ENCODE results near the gene CHRNG.

CHRNG gene

DNA sequence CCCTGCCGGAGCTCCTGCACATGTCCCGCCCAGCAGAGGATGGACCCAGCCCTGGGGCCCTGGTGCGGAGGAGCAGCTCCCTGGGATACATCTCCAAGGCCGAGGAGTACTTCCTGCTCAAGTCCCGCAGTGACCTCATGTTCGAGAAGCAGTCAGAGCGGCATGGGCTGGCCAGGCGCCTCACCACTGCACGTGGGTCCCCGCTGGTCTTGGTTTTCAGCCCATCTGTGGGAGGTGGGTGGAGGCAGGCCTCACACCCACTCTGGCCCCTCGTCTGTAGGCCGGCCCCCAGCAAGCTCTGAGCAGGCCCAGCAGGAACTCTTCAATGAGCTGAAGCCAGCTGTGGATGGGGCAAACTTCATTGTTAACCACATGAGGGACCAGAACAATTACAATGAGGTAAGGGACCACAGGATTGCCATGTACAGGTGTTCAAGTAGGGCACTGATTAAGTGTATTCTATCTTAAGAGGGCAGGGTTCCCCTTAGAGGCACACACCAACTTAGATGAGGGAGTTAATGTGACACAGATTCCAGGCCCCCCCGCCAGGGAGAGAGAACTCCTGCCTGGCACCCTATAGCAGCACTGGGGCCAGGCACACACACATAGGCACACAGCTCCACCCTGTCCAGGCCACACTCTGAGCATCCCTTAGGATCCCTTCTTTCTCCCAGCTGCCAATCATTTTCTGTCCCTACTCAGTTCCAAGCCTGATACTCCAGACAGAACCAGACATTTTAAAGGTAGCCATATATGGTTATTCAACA is 5.4 kb upstream of the CHRNG start:
- peaks cover 6% of the 10 kb centered on the region for H3K4me1 ChIP-seq (ENCODE audit: control insufficient read depth, insufficient read depth, low read length)
- H3K27me3 ChIP-seq (ENCODE audit: control insufficient read depth, insufficient read depth, low read length) = peaks cover 5% of the 10 kb centered on the region
- no peaks in the 10 kb centered on the region for H3K36me3 ChIP-seq (ENCODE audit: control insufficient read depth, insufficient read depth, low read length)

DNA sequence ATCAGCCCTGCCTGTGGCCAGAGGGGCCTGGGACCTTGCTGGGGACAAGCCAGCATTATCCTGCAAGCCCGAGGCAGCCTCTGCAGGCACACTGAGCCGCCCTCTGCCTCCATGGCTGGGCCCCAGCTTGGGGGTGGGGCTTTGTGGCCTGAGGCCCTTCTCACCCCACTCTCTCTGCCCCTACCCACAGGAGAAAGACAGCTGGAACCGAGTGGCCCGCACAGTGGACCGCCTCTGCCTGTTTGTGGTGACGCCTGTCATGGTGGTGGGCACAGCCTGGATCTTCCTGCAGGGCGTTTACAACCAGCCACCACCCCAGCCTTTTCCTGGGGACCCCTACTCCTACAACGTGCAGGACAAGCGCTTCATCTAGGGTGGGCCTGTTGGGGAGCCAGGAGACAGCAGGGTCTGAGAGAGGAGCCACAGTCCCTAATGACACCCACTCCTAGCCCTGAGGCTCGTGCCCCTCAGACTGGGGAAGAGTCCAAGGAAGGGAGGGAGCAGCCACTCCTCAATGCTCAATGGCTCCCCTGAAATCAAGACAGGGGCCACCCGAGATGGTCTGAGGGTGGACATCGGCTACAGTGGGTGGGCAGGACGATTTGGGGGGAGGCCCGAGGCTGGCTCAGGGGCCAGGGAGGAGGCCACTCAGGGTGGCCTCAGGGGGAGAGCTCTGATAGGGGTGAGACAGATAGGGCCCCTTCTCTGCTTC is 4.4 kb upstream of the CHRNG start:
- peaks cover 6% of the 10 kb centered on the region for H3K4me1 ChIP-seq (ENCODE audit: control insufficient read depth, insufficient read depth, low read length)
- no peaks in the 10 kb centered on the region for H3K36me3 ChIP-seq (ENCODE audit: control insufficient read depth, insufficient read depth, low read length)
- H3K27me3 ChIP-seq (ENCODE audit: control insufficient read depth, insufficient read depth, low read length) = peaks cover 14% of the 10 kb centered on the region
- H3K4me3 ChIP-seq (ENCODE audit: low read length) = no peak overlapping the region
- H3K9me3 ChIP-seq (ENCODE audit: control insufficient read depth, low read length) = no peaks in the 10 kb centered on the region
- no peak overlapping the region for H3K9ac ChIP-seq (ENCODE audit: low read length)

More for the DNA sequence above, 5.4 kb upstream of the CHRNG start:
- Histone ChIP-seq H3K9ac (ENCODE audit: low read length) (no peak overlapping the region), H3K9me3 (ENCODE audit: control insufficient read depth, low read length) (no peaks in the 10 kb centered on the region), H3K4me3 (ENCODE audit: low read length) (no peak overlapping the region)

- no peak overlapping the region for H3K4me3 ChIP-seq (ENCODE audit: low read length)
- no peak overlapping the region for H3K9ac ChIP-seq (ENCODE audit: low read length)
- peaks cover 14% of the 10 kb centered on the region for H3K27me3 ChIP-seq (ENCODE audit: control insufficient read depth, insufficient read depth, low read length)
Measured at GRCh38 chr2:232535761-232536530, 3.5 kb upstream of the CHRNG start.

GRCh38 chr2:232537079-232537478 is 2.4 kb upstream of the CHRNG start:
- Histone ChIP-seq H3K27me3 (ENCODE audit: control insufficient read depth, insufficient read depth, low read length) (peaks cover 14% of the 10 kb centered on the region), H3K9me3 (ENCODE audit: control insufficient read depth, low read length) (no peaks in the 10 kb centered on the region), H3K36me3 (ENCODE audit: control insufficient read depth, insufficient read depth, low read length) (no peaks in the 10 kb centered on the region), H3K9ac (ENCODE audit: low read length) (no peak overlapping the region), H3K4me1 (ENCODE audit: control insufficient read depth, insufficient read depth, low read length) (peaks cover 6% of the 10 kb centered on the region), H3K4me3 (ENCODE audit: low read length) (no peak overlapping the region)

More at GRCh38 chr2:232535761-232536530, 3.5 kb upstream of the CHRNG start:
- Histone ChIP-seq H3K4me1 (ENCODE audit: control insufficient read depth, insufficient read depth, low read length) (peaks cover 6% of the 10 kb centered on the region), H3K9me3 (ENCODE audit: control insufficient read depth, low read length) (no peaks in the 10 kb centered on the region), H3K36me3 (ENCODE audit: control insufficient read depth, insufficient read depth, low read length) (no peaks in the 10 kb centered on the region)

DNA sequence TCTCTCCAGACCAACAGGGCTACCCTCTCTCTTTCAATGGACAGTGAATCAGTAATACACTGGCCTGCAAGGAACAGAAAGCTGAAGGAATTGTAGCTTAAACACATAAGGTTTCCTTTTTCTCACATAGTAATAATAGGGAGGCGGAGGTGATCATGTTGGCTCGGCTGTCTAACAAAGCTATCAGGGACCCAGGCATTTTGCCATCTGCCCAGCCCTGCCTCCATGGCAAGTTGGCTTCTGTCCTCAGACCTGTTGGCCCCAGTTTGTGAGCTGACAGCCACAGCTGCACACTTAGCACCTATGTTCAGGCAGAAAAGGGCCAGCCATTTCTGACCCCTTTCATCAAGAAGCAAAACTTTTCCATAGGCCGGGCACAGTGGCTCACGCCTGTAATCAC is 2.0 kb upstream of the CHRNG start:
- peaks cover 14% of the 10 kb centered on the region for H3K27me3 ChIP-seq (ENCODE audit: control insufficient read depth, insufficient read depth, low read length)
- H3K4me3 ChIP-seq (ENCODE audit: low read length) = no peak overlapping the region
- no peaks in the 10 kb centered on the region for H3K36me3 ChIP-seq (ENCODE audit: control insufficient read depth, insufficient read depth, low read length)
- H3K9me3 ChIP-seq (ENCODE audit: control insufficient read depth, low read length) = no peaks in the 10 kb centered on the region
- H3K4me1 ChIP-seq (ENCODE audit: control insufficient read depth, insufficient read depth, low read length) = peaks cover 6% of the 10 kb centered on the region
- H3K9ac ChIP-seq (ENCODE audit: low read length) = no peak overlapping the region

DNA sequence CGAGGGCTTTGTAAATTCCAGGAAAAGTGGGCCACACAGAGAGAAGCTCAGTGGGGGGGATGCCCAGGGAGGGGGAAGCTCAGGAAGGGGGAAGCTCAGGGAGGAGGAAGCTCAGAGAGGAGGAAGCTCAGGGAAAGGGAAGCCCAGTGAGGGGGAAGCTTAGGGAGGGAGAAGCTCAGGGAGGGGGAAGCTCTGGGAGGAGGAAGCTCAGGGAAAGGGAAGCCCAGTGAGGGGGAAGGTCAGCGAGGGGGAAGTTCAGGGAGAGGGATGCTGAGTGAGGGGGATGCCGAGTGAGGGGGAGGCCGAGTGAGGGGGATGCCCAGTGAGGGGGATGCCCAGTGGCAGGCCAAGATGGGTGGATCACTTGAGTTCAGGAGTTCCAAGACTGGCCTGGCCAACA is 821 bp upstream of the CHRNG start:
- Histone ChIP-seq H3K36me3 (ENCODE audit: control insufficient read depth, insufficient read depth, low read length) (no peaks in the 10 kb centered on the region), H3K4me1 (ENCODE audit: control insufficient read depth, insufficient read depth, low read length) (peaks cover 6% of the 10 kb centered on the region), H3K9me3 (ENCODE audit: control insufficient read depth, low read length) (no peaks in the 10 kb centered on the region), H3K4me3 (ENCODE audit: low read length) (no peak overlapping the region), H3K9ac (ENCODE audit: low read length) (no peak overlapping the region), H3K27me3 (ENCODE audit: control insufficient read depth, insufficient read depth, low read length) (peaks cover 14% of the 10 kb centered on the region)

- H3K27me3 ChIP-seq (ENCODE audit: control insufficient read depth, insufficient read depth, low read length) = peaks cover 14% of the 10 kb centered on the region
- H3K36me3 ChIP-seq (ENCODE audit: control insufficient read depth, insufficient read depth, low read length) = no peaks in the 10 kb centered on the region
- peaks cover 6% of the 10 kb centered on the region for H3K4me1 ChIP-seq (ENCODE audit: control insufficient read depth, insufficient read depth, low read length)
- no peak overlapping the region for H3K4me3 ChIP-seq (ENCODE audit: low read length)
- no peak overlapping the region for H3K9ac ChIP-seq (ENCODE audit: low read length)
- H3K9me3 ChIP-seq (ENCODE audit: control insufficient read depth, low read length) = no peaks in the 10 kb centered on the region
Measured at GRCh38 chr2:232540441-232541041, 1.0 kb downstream of the CHRNG start.

- Histone ChIP-seq H3K9me3 (ENCODE audit: control insufficient read depth, low read length) (no peaks in the 10 kb centered on the region), H3K4me1 (ENCODE audit: control insufficient read depth, insufficient read depth, low read length) (peaks cover 6% of the 10 kb centered on the region), H3K9ac (ENCODE audit: low read length) (no peak overlapping the region), H3K36me3 (ENCODE audit: control insufficient read depth, insufficient read depth, low read length) (no peaks in the 10 kb centered on the region), H3K27me3 (ENCODE audit: control insufficient read depth, insufficient read depth, low read length) (peaks cover 14% of the 10 kb centered on the region), H3K4me3 (ENCODE audit: low read length) (no peak overlapping the region)
Measured at GRCh38 chr2:232541195-232541960, 1.9 kb downstream of the CHRNG start.

DNA sequence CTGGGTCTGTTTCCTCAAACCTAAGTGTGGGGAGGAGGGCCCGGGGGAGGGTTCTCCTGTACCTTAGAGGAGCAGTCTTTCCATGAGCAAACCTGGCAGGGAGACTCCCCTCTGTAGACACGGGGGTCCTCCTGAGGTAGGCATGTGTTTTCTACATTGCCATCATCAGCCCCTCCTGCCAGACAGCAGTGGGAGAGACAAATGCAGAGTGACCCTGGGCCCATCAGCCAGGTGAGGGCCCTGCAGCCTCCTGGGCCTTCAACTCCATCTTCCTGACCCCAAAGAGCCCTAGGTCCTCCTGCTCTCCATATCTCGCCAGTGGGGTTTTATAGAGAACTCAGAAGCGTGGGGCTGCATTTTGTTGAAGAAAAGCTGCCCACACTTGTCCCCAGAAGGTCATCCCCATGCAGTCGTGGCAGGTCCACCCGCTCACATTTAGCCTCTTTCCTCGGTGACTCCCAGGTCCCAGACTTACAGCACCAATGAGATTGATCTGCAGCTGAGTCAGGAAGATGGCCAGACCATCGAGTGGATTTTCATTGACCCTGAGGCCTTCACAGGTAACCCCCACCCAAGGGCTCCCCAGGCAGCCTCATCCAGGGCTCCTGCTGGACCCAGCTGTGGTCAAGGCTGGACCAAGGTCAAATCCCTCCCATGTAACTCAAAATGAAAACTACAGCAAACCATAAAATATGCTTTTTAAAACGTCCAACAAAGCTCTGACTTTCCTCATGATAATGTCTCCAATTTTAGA is 2.6 kb downstream of the CHRNG start:
- Histone ChIP-seq H3K9me3 (ENCODE audit: control insufficient read depth, low read length) (no peaks in the 10 kb centered on the region), H3K9ac (ENCODE audit: low read length) (no peak overlapping the region), H3K4me3 (ENCODE audit: low read length) (no peak overlapping the region), H3K4me1 (ENCODE audit: control insufficient read depth, insufficient read depth, low read length) (peaks cover 2% of the 10 kb centered on the region), H3K27me3 (ENCODE audit: control insufficient read depth, insufficient read depth, low read length) (peaks cover 14% of the 10 kb centered on the region), H3K36me3 (ENCODE audit: control insufficient read depth, insufficient read depth, low read length) (no peaks in the 10 kb centered on the region)

- no peaks in the 10 kb centered on the region for H3K9me3 ChIP-seq (ENCODE audit: control insufficient read depth, low read length)
- no peaks in the 10 kb centered on the region for H3K36me3 ChIP-seq (ENCODE audit: control insufficient read depth, insufficient read depth, low read length)
- H3K4me3 ChIP-seq (ENCODE audit: low read length) = no peak overlapping the region
- H3K27me3 ChIP-seq (ENCODE audit: control insufficient read depth, insufficient read depth, low read length) = peaks cover 14% of the 10 kb centered on the region
- no peak overlapping the region for H3K9ac ChIP-seq (ENCODE audit: low read length)
- H3K4me1 ChIP-seq (ENCODE audit: control insufficient read depth, insufficient read depth, low read length) = no peaks in the 10 kb centered on the region
Measured at GRCh38 chr2:232542715-232543467, 3.4 kb downstream of the CHRNG start.
